GM23338 (cell line): ENCODE results near the gene EEF1AKMT4. TPM values are rescaled to one million over a fixed set of nuclear protein-coding genes. Genes with fewer than 3 reads are reported as not detected.

Experiments
- ATAC-seq: fragments of 200-7000 bp; cut with Tn5 transposase; 3 replicates; pipeline ENCODE4 v1.9.1; 2020
- DNase-seq: peaks from one replicate; pipeline ENCODE4 v3.0.0-alpha.2; 2015; ENCODE audit warnings: low spot score
- H2AFZ ChIP-seq: fragments of 200-600 bp; sonication (generic); 2 replicates; pipeline ENCODE4 v1.8.0; 2016; ENCODE audit warnings: antibody characterized with exemption, mild to moderate bottlenecking, moderate library complexity
- H3F3A ChIP-seq: fragments of 200-600 bp; sonication (generic); replicated peaks from 2 replicates; pipeline ENCODE4 v1.8.0; 2017; ENCODE audit warnings: antibody characterized with exemption, mixed run types, low read depth
- H3K27ac ChIP-seq: fragments of 200-600 bp; sonication (generic); 2 replicates; pipeline ENCODE4 v1.6.1; 2016; ENCODE audit warnings: low read depth
- H3K27me3 ChIP-seq: fragments of 200-600 bp; sonication (generic); 2 replicates; pipeline ENCODE4 v1.8.0; 2016; ENCODE audit warnings: mild to moderate bottlenecking, mixed run types, moderate library complexity; ENCODE audit not compliant: insufficient read depth
- H3K36me3 ChIP-seq: fragments of 200-600 bp; sonication (generic); 2 replicates; pipeline ENCODE4 v1.8.0; 2016; ENCODE audit warnings: mild to moderate bottlenecking; ENCODE audit not compliant: insufficient read depth
- H3K4me1 ChIP-seq: fragments of 200-600 bp; sonication (generic); 2 replicates; pipeline ENCODE4 v1.8.0; 2016; ENCODE audit warnings: mild to moderate bottlenecking, moderate library complexity; ENCODE audit not compliant: insufficient read depth
- H3K4me2 ChIP-seq: fragments of 200-600 bp; sonication (generic); 2 replicates; pipeline ENCODE4 v1.7.1; 2017; ENCODE audit warnings: mixed run types
- H3K4me3 ChIP-seq: fragments of 200-600 bp; sonication (generic); 2 replicates; pipeline ENCODE4 v1.6.1; 2016; ENCODE audit warnings: mixed run types
- H3K79me2 ChIP-seq: fragments of 200-600 bp; sonication (generic); replicated peaks from 2 replicates; pipeline ENCODE4 v1.8.0; 2017; ENCODE audit warnings: mild to moderate bottlenecking; ENCODE audit not compliant: insufficient read depth
- H3K9me2 ChIP-seq: fragments of 200-600 bp; sonication (generic); 2 replicates; pipeline ENCODE4 v1.8.0; 2017; ENCODE audit not compliant: insufficient read depth
- H4K20me1 ChIP-seq: fragments of 200-600 bp; sonication (generic); replicated peaks from 2 replicates; pipeline ENCODE4 v1.8.0; 2017; ENCODE audit warnings: mild to moderate bottlenecking; ENCODE audit not compliant: insufficient read depth
- H3K27ac Mint-ChIP-seq: 2 replicates; pipeline ENCODE4 v1.8.0; 2020; ENCODE audit warnings: inconsistent platforms, mild to moderate bottlenecking, moderate library complexity, mixed read lengths
- H3K27me3 Mint-ChIP-seq: 3 replicates; pipeline ENCODE4 v1.8.0; 2022; ENCODE audit warnings: low read depth, mild to moderate bottlenecking, moderate library complexity, mixed read lengths, inconsistent platforms; ENCODE audit not compliant: insufficient read depth, poor library complexity
- H3K36me3 Mint-ChIP-seq: 3 replicates; pipeline ENCODE4 v1.8.0; 2021; ENCODE audit warnings: low read depth, mild to moderate bottlenecking, inconsistent platforms, moderate library complexity, mixed read lengths
- H3K4me1 Mint-ChIP-seq: 3 replicates; pipeline ENCODE4 v1.8.0; 2020; ENCODE audit warnings: mild to moderate bottlenecking, inconsistent platforms, mixed read lengths
- H3K4me3 Mint-ChIP-seq: 3 replicates; pipeline ENCODE4 v1.8.0; 2021; ENCODE audit warnings: moderate library complexity, mild to moderate bottlenecking, inconsistent platforms, mixed read lengths
- H3K9me3 Mint-ChIP-seq: 3 replicates; pipeline ENCODE4 v1.8.0; 2020; ENCODE audit warnings: moderate library complexity, mild to moderate bottlenecking, inconsistent platforms, mixed read lengths
- CREB1 ChIP-seq: fragments of 250-450 bp; sonication (Bioruptor Pico); IDR thresholded peaks from 2 replicates; pipeline ENCODE4 v1.5.0; 2020; ENCODE audit warnings: low read depth, mild to moderate bottlenecking, moderate library complexity
- CTCF ChIP-seq, 2 experiments: fragments of 200-600 bp in 1 of 2; sonication (generic) in 1 of 2; conservative IDR thresholded peaks; 2 replicates each; pipeline versions ENCODE4 v1.5.1 to v1.6.1; 2016 to 2017; ENCODE audit warnings: antibody characterized with exemption in 2 of 2, low read depth in 2 of 2, mild to moderate bottlenecking in 2 of 2, moderate library complexity in 1 of 2
- ETS1 ChIP-seq: IDR thresholded peaks from 2 replicates; pipeline ENCODE4 v1.6.1; 2016; ENCODE audit warnings: antibody characterized with exemption
- EZH2 ChIP-seq: fragments of 200-600 bp; sonication (generic); IDR thresholded peaks from one replicate; pipeline ENCODE4 v1.8.0; 2017; ENCODE audit warnings: antibody characterized with exemption, mild to moderate bottlenecking, low read depth; ENCODE audit not compliant: unreplicated experiment
- EZH2phosphoT487 ChIP-seq: fragments of 200-600 bp; sonication (generic); IDR thresholded peaks from one replicate; pipeline ENCODE4 v1.8.1; 2018; ENCODE audit warnings: antibody characterized with exemption; ENCODE audit not compliant: unreplicated experiment
- JUNB ChIP-seq: IDR thresholded peaks from one replicate; pipeline ENCODE4 v1.6.1; 2016; ENCODE audit warnings: antibody characterized with exemption; ENCODE audit not compliant: unreplicated experiment
- NANOG ChIP-seq: IDR thresholded peaks from 2 replicates; pipeline ENCODE4 v1.6.1; 2016; ENCODE audit warnings: antibody characterized with exemption, borderline replicate concordance
- POLR2AphosphoS5 ChIP-seq: IDR thresholded peaks from 2 replicates; pipeline ENCODE4 v1.6.1; 2016; ENCODE audit warnings: antibody characterized with exemption, low read depth
- REST ChIP-seq: IDR thresholded peaks from one replicate; pipeline ENCODE4 v1.6.1; 2018; ENCODE audit warnings: antibody characterized with exemption; ENCODE audit not compliant: unreplicated experiment
- STAT1 ChIP-seq: IDR thresholded peaks from one replicate; pipeline ENCODE4 v1.6.1; 2016; ENCODE audit warnings: antibody characterized with exemption; ENCODE audit not compliant: unreplicated experiment
- ZNF114 ChIP-seq: fragments of 250-450 bp; sonication (Bioruptor Pico); IDR thresholded peaks from 2 replicates; pipeline ENCODE4 v1.5.0; 2020; ENCODE audit warnings: mild to moderate bottlenecking, moderate library complexity
- ZNF331 ChIP-seq: fragments of 250-450 bp; sonication (Bioruptor Pico); IDR thresholded peaks from 2 replicates; pipeline ENCODE4 v1.5.0; 2020; ENCODE audit warnings: low read depth, mild to moderate bottlenecking, moderate library complexity
- ZNF462 ChIP-seq: fragments of 250-450 bp; sonication (Bioruptor Pico); IDR thresholded peaks from 2 replicates; pipeline ENCODE4 v1.5.0; 2020; ENCODE audit warnings: mild to moderate bottlenecking, moderate library complexity
- polyA plus RNA-seq: library from polyadenylated mRNA; unstranded; fragments of >200 nt; fragmentation: Nextera tagmentation; extraction: Ambion mirVana; gene quantifications from 2 replicates; pipeline ENCODE4 v1.2.1, GENCODE V29; 2016
- total RNA-seq: library from RNA; depleted of rRNA; stranded (reverse); fragments of >200 nt; shearing (Covaris generic); gene quantifications from 2 replicates; pipeline ENCODE4 v1.2.3, GENCODE V29; 2014

EEF1AKMT4 gene
- total and polyA plus RNA-seq, 2 experiments from 2014 or later = 12.9 to 14.3 TPM

- TF ChIP-seq JUNB (no peak), EZH2 (no peak), NANOG (no peak), POLR2AphosphoS5 (no peak), REST (no peak), ZNF114 (CRISPR knock-in tag) (no peak), ZNF462 (CRISPR knock-in tag) (no peak), CREB1 (no peak), ZNF331 (CRISPR knock-in tag) (no peak), EZH2phosphoT487 (no peak), CTCF (conservative IDR thresholded peaks at IDR 0.05; ENCODE audit: low read depth in 2 of 2) (no peak), ETS1 (no peak), STAT1 (no peak)
- no peak overlapping the region for H3K27ac ChIP-seq
- H4K20me1 ChIP-seq = no peaks in the 10 kb centered on the region
- H3K4me1 ChIP-seq = no peaks in the 10 kb centered on the region
- no peak overlapping the region for H3K4me3 Mint-ChIP-seq
- DNase-seq (no peak), ATAC-seq (no peak)
- H3K4me2 ChIP-seq = no peak overlapping the region
- no peaks in the 10 kb centered on the region; the same call in 1 of the 3 replicates for H3K9me3 Mint-ChIP-seq
- no peak overlapping the region for H3K27ac Mint-ChIP-seq
- no peaks in the 10 kb centered on the region for H3K36me3 ChIP-seq
- H3K9me2 ChIP-seq = no peaks in the 10 kb centered on the region; the same call in 1 of the 2 replicates
- no peaks in the 10 kb centered on the region for H3K79me2 ChIP-seq
- H3K4me3 ChIP-seq = no peak overlapping the region
- peaks cover 23% of the 10 kb centered on the region for H3K27me3 Mint-ChIP-seq
- H3K4me1 Mint-ChIP-seq = peaks cover 7% of the 10 kb centered on the region; the same call in 2 of the 3 replicates
- no peaks in the 10 kb centered on the region for H3F3A ChIP-seq
- H3K36me3 Mint-ChIP-seq = no peaks in the 10 kb centered on the region
- peaks cover 46% of the 10 kb centered on the region for H3K27me3 ChIP-seq
- no peak overlapping the region for H2AFZ ChIP-seq
Measured at GRCh38 chr3:184272269-184272668, 22.8 kb downstream of the EEF1AKMT4 start.
